ENCODE measurements around the gene MESP1. TPM values are rescaled to one million over a fixed set of nuclear protein-coding genes. Genes with fewer than 3 reads are reported as not detected.

MESP1 gene
- total RNA-seq, 1 experiment from 2014 or later = 32.9 TPM

GRCh38 chr15:89732451-89733172 lies 18.4 kb downstream of the MESP1 start:
- no peak for TF ChIP-seq EZH2phosphoT487 (IDR thresholded peaks at IDR 0.05; ENCODE audit: borderline replicate concordance, low read length)
- no peak for TF ChIP-seq CTCF (conservative IDR thresholded peaks at IDR 0.05; ENCODE audit: low read depth, low read length)
- TF ChIP-seq EZH2 (IDR thresholded peaks at IDR 0.05; ENCODE audit: low read length, unreplicated experiment) = no peak
- H3K27me3 ChIP-seq (ENCODE audit: low read length) = no peaks in the 10 kb centered on the region
- no peaks in the 10 kb centered on the region for H3K36me3 ChIP-seq (ENCODE audit: low read depth, low read length)
- H3K4me2 ChIP-seq (ENCODE audit: low read length) = no peak overlapping the region
- no peaks in the 10 kb centered on the region for H4K20me1 ChIP-seq (ENCODE audit: low read length)
- H3F3A ChIP-seq (ENCODE audit: low read length, unreplicated experiment) = no peaks in the 10 kb centered on the region
- no peak for ATAC-seq
- no peaks in the 10 kb centered on the region for H3K9me3 ChIP-seq (ENCODE audit: low read length)
- no peaks in the 10 kb centered on the region for H3K9me2 ChIP-seq (replicated peaks; ENCODE audit: low read length)
- H2AFZ ChIP-seq (ENCODE audit: low read length) = no peak overlapping the region
- CTCF ChIA-PET = no interaction called here
- DNase-seq = no peak
- POLR2A ChIA-PET (ENCODE audit: unreplicated experiment) = no interaction called here
- no peak overlapping the region for H3K27ac ChIP-seq (ENCODE audit: low read length)
- no peaks in the 10 kb centered on the region for H3K4me1 ChIP-seq (ENCODE audit: insufficient read depth, low read length)
- no peak overlapping the region for H3K4me3 ChIP-seq (ENCODE audit: low read length)
- no TSS peak for BruUV-seq (replicated peaks)
- no peaks in the 10 kb centered on the region for H3K79me2 ChIP-seq (ENCODE audit: low read length)
- intact Hi-C loops (cut with micrococcal nuclease) = no loop called here
- no peak overlapping the region for H3K9ac ChIP-seq (ENCODE audit: low read length)

GRCh38 chr15:89731275-89731674 lies 19.8 kb downstream of the MESP1 start:
- DNase-seq (no peak), ATAC-seq (no peak)
- Histone ChIP-seq H3K4me1 (ENCODE audit: insufficient read depth, low read length) (no peaks in the 10 kb centered on the region), H3K36me3 (ENCODE audit: low read depth, low read length) (no peaks in the 10 kb centered on the region), H4K20me1 (ENCODE audit: low read length) (no peaks in the 10 kb centered on the region), H3K4me2 (ENCODE audit: low read length) (no peak overlapping the region), H3K79me2 (ENCODE audit: low read length) (no peaks in the 10 kb centered on the region), H3F3A (ENCODE audit: low read length, unreplicated experiment) (no peaks in the 10 kb centered on the region), H3K4me3 (ENCODE audit: low read length) (no peak overlapping the region), H3K27ac (ENCODE audit: low read length) (no peak overlapping the region), H3K27me3 (ENCODE audit: low read length) (no peaks in the 10 kb centered on the region), H2AFZ (ENCODE audit: low read length) (no peak overlapping the region), H3K9me2 (replicated peaks; ENCODE audit: low read length) (no peaks in the 10 kb centered on the region), H3K9me3 (ENCODE audit: low read length) (no peaks in the 10 kb centered on the region), H3K9ac (ENCODE audit: low read length) (no peak overlapping the region)
- intact Hi-C loops (cut with micrococcal nuclease) = no loop called here
- no TSS peak for BruUV-seq (replicated peaks)
- CTCF ChIA-PET = no interaction called here
- POLR2A ChIA-PET (ENCODE audit: unreplicated experiment) = no interaction called here
- no peak for TF ChIP-seq EZH2 (IDR thresholded peaks at IDR 0.05; ENCODE audit: low read length, unreplicated experiment)

GRCh38 chr15:89728254-89728653 lies 22.8 kb downstream of the MESP1 start:
- Histone ChIP-seq H3K79me2 (ENCODE audit: low read length) (no peaks in the 10 kb centered on the region), H3K4me3 (ENCODE audit: low read length) (no peak overlapping the region), H3K27me3 (ENCODE audit: low read length) (no peaks in the 10 kb centered on the region), H3K9ac (ENCODE audit: low read length) (no peak overlapping the region), H3K4me2 (ENCODE audit: low read length) (no peak overlapping the region), H2AFZ (ENCODE audit: low read length) (no peak overlapping the region), H4K20me1 (ENCODE audit: low read length) (no peaks in the 10 kb centered on the region), H3K36me3 (ENCODE audit: low read depth, low read length) (no peaks in the 10 kb centered on the region), H3K27ac (ENCODE audit: low read length) (no peak overlapping the region), H3K9me3 (ENCODE audit: low read length) (no peaks in the 10 kb centered on the region), H3K9me2 (replicated peaks; ENCODE audit: low read length) (no peaks in the 10 kb centered on the region), H3K4me1 (ENCODE audit: insufficient read depth, low read length) (no peaks in the 10 kb centered on the region), H3F3A (ENCODE audit: low read length, unreplicated experiment) (no peaks in the 10 kb centered on the region)
- BruUV-seq (replicated peaks) = no TSS peak
- TF ChIP-seq CTCF (conservative IDR thresholded peaks at IDR 0.05; ENCODE audit: low read depth, low read length) (no peak), EZH2phosphoT487 (IDR thresholded peaks at IDR 0.05; ENCODE audit: borderline replicate concordance, low read length) (no peak), EZH2 (IDR thresholded peaks at IDR 0.05; ENCODE audit: low read length, unreplicated experiment) (no peak)
- ATAC-seq (no peak), DNase-seq (no peak)
- ChIA-PET POLR2A (ENCODE audit: unreplicated experiment) (no interaction called here), CTCF (no interaction called here)
- intact Hi-C loops (cut with micrococcal nuclease) = no loop called here

Measured in PC-3 (cell line).